Right atrium auricular region (tissue), 2 donors: Measurements from ENCODE around the gene CCDC191. TPM values are rescaled to one million over a fixed set of nuclear protein-coding genes. Genes with fewer than 3 reads are reported as not detected.

ENCODE experiments used
- DNase-seq: peaks from one replicate; pipeline ENCODE4 v3.0.0-alpha.2; 2019; ENCODE audit warnings: low spot score
- H3K27ac ChIP-seq, 2 donors: fragments of 200-600 bp; sonication (generic); 1 replicate in 1 of 2; 2 replicates in 1 of 2; pipeline ENCODE4 v1.5.1; 2016 to 2019
- H3K27me3 ChIP-seq, 2 donors: fragments of 200-600 bp; sonication (generic); one replicate each; pipeline versions ENCODE4 v1.5.1 to v1.6.0; 2017 to 2019
- H3K36me3 ChIP-seq: fragments of 200-600 bp; sonication (generic); one replicate; pipeline ENCODE4 v1.5.1; 2016
- H3K4me1 ChIP-seq, 2 donors: fragments of 200-600 bp; sonication (generic); one replicate each; pipeline versions ENCODE4 v1.5.1 to v1.6.0; 2017 to 2019
- H3K4me3 ChIP-seq, 2 donors: fragments of 200-600 bp; sonication (generic); 1 replicate in 1 of 2; 2 replicates in 1 of 2; pipeline ENCODE4 v1.5.1; 2017 to 2019; ENCODE audit warnings: mild to moderate bottlenecking in 1 of 2, moderate library complexity in 1 of 2
- H3K9me3 ChIP-seq, 2 donors: fragments of 200-600 bp; sonication (generic); one replicate each; pipeline ENCODE4 v1.5.1; 2019
- total RNA-seq, 2 donors: library from RNA; depleted of rRNA; stranded (reverse); fragments of >200 nt; gene quantifications; one replicate each; pipeline ENCODE4 v1.1.0, GENCODE V29; 2016
- TF ChIP-seq, protein P1 (sequence below), 2 donors: fragments of 200-600 bp; sonication (generic); IDR thresholded peaks; one replicate each; pipeline ENCODE4 v1.5.1; 2019; ENCODE audit warnings: antibody characterized with exemption in 2 of 2

CCDC191 gene
- total RNA-seq, 2 donors from 2014 or later = 0.75 to 1.3 TPM

DNA sequence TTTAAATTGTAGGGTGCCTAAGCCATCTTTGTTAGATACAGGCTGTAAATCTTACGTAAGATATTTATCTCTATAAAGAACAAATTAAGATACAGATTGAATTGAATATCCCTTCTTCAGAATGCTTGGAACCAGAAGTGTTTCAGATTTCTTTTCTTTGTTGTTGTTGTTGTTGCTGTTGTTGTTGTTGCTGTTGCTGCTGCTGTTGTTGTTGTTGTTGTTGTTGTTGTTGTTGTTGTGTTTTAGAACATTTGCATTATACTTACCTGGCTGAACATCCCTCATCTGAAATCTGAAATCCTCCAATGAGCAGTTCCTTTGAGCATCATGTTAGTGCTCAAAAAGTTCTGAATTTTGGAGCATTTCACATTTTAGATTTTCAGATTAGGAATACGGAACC is 26.8 kb upstream of the CCDC191 start:
- H3K27ac ChIP-seq = no peak overlapping the region
- TF ChIP-seq, protein P1, sequence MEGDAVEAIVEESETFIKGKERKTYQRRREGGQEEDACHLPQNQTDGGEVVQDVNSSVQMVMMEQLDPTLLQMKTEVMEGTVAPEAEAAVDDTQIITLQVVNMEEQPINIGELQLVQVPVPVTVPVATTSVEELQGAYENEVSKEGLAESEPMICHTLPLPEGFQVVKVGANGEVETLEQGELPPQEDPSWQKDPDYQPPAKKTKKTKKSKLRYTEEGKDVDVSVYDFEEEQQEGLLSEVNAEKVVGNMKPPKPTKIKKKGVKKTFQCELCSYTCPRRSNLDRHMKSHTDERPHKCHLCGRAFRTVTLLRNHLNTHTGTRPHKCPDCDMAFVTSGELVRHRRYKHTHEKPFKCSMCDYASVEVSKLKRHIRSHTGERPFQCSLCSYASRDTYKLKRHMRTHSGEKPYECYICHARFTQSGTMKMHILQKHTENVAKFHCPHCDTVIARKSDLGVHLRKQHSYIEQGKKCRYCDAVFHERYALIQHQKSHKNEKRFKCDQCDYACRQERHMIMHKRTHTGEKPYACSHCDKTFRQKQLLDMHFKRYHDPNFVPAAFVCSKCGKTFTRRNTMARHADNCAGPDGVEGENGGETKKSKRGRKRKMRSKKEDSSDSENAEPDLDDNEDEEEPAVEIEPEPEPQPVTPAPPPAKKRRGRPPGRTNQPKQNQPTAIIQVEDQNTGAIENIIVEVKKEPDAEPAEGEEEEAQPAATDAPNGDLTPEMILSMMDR (IDR thresholded peaks at IDR 0.05) = no peak
- DNase-seq = no peak
- H3K27me3 ChIP-seq = no peaks in the 10 kb centered on the region
- no peak overlapping the region for H3K4me3 ChIP-seq
- H3K36me3 ChIP-seq = peaks cover 39% of the 10 kb centered on the region
- H3K4me1 ChIP-seq = no peaks in the 10 kb centered on the region
- no peaks in the 10 kb centered on the region for H3K9me3 ChIP-seq

DNA sequence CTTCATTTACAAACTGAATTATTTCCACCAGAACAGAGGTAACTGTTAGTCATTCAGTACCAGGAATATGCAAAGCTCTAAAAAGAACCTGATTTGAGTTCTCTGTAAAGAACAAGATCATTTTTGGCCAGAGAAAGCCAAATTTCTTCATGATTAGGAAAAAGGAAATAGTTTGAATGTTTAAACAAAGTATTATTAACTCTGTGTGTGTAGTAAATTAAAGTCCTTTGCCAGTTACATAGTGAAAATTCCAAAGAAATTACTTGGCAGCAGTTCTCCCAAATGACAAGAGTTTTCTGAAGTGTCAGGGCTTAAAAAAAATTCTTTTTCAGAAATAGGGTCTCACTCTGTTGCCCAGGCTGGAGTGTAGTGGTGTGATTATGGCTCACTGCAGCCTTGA is 24.7 kb upstream of the CCDC191 start:
- Histone ChIP-seq H3K27ac (no peak overlapping the region), H3K4me3 (no peak overlapping the region), H3K4me1 (no peaks in the 10 kb centered on the region), H3K36me3 (peaks cover 36% of the 10 kb centered on the region), H3K9me3 (no peaks in the 10 kb centered on the region), H3K27me3 (no peaks in the 10 kb centered on the region)
- DNase-seq = no peak
- TF ChIP-seq, protein P1 (IDR thresholded peaks at IDR 0.05) = no peak

DNA sequence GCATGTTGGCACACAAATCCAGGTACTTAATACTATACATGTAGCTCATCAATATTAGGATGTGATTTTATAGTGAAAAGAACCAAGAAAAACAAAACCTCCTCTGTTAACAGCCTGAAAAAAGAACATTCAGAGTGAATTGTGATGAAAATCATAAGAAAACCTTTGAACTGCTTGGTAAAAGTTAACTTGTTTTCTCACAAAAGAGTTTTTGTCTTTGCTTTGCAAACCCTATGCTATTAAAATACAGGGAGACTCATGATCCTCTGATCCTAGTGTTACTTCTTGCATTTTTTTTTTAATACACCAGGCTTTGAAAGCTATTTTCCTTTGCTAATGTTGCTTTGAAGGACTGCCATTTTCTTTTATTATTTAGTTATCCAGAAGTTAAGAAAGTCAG is 23.9 kb upstream of the CCDC191 start:
- H3K9me3 ChIP-seq = no peaks in the 10 kb centered on the region
- H3K4me3 ChIP-seq = no peak overlapping the region
- no peak for DNase-seq
- TF ChIP-seq, protein P1 (IDR thresholded peaks at IDR 0.05) = no peak
- peaks cover 36% of the 10 kb centered on the region for H3K36me3 ChIP-seq
- H3K27ac ChIP-seq = no peak overlapping the region
- H3K27me3 ChIP-seq = no peaks in the 10 kb centered on the region
- no peaks in the 10 kb centered on the region for H3K4me1 ChIP-seq

DNA sequence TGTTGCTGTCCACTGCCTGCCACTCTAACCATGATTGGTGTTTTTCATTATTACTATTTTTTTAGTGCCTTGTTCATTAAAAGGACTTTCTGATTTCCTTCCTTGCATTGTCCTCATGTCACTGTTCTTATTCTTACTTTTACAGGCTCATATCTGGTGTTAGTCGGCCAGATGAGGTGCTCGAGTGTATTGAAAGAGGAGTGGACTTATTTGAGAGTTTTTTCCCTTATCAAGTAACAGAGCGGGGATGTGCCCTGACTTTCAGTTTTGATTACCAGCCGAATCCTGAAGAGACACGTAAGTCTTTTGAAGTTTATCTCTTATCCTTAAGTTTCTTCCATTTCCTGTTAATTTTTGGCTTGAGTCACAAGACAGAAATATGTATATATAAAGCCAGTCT is 23.4 kb upstream of the CCDC191 start:
- Histone ChIP-seq H3K27me3 (no peaks in the 10 kb centered on the region), H3K9me3 (no peaks in the 10 kb centered on the region), H3K4me1 (no peaks in the 10 kb centered on the region), H3K4me3 (no peak overlapping the region), H3K27ac (no peak overlapping the region), H3K36me3 (peaks cover 37% of the 10 kb centered on the region)
- TF ChIP-seq, protein P1 (IDR thresholded peaks at IDR 0.05) = no peak
- DNase-seq = no peak

DNA sequence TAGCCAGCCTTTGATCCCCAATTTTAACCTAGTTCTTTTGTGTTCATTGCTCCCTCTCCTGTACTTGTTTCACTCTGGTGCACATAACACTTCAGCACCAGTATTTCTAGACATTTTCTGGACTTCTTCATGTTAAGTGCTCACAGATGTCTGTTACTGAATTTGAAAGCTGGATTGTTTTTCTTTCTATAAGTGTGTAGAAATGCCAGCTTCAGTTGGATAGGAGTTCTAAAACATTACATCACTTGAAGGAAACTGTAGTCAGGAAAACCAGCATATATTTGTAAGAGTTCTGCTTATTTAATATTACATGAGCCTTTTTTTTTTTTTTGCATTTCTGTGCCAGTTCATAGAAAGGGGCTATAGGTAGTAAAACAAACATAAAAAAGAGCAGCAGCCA is 21.8 kb upstream of the CCDC191 start:
- Histone ChIP-seq H3K27ac (no peak overlapping the region), H3K4me1 (no peaks in the 10 kb centered on the region), H3K9me3 (no peaks in the 10 kb centered on the region), H3K27me3 (no peaks in the 10 kb centered on the region), H3K36me3 (peaks cover 53% of the 10 kb centered on the region), H3K4me3 (no peak overlapping the region)
- TF ChIP-seq, protein P1 (IDR thresholded peaks at IDR 0.05) = no peak
- no peak for DNase-seq

DNA sequence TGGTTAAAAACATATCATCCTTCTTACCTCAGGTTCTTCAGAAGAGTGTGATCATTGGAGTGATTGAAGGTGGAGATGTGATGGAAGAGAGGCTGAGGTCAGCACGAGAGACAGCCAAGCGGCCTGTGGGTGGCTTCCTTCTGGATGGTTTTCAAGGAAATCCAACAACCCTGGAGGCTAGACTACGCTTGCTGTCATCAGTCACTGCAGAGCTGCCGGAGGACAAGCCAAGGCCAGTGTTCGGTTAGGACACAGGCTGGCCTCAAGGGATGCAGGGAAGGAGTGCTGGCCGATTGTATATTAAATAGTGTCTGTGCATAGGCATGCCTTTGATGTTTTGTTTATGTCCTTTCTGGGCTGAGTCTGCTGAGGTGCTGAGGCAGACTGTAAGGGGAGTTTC is 20.4 kb upstream of the CCDC191 start:
- no peaks in the 10 kb centered on the region for H3K4me1 ChIP-seq
- H3K27me3 ChIP-seq = no peaks in the 10 kb centered on the region
- no peaks in the 10 kb centered on the region for H3K9me3 ChIP-seq
- TF ChIP-seq, protein P1 (IDR thresholded peaks at IDR 0.05) = no peak
- H3K27ac ChIP-seq = no peak overlapping the region
- peaks cover 61% of the 10 kb centered on the region for H3K36me3 ChIP-seq
- H3K4me3 ChIP-seq = no peak overlapping the region
- no peak for DNase-seq
